RWPE2 (cell line): ENCODE results near the gene CACNA1E.

Source experiments
- ATAC-seq: fragments of 200-7000 bp; cut with Tn5 transposase; 3 replicates; pipeline ENCODE4 v1.9.1; 2021; ENCODE audit warnings: low read depth
- DNase-seq: peaks from one replicate; pipeline ENCODE4 v3.0.0-alpha.2; 2020; ENCODE audit warnings: low spot score
- H3K27ac ChIP-seq: fragments of 450-650 bp; 2 replicates; pipeline ENCODE4 v1.5.1; 2017; ENCODE audit warnings: mild to moderate bottlenecking; ENCODE audit not compliant: poor library complexity, severe bottlenecking
- H3K27me3 ChIP-seq: fragments of 250-450 bp; sonication (Bioruptor Pico); 2 replicates; pipeline ENCODE4 v1.5.1; 2021; ENCODE audit warnings: mild to moderate bottlenecking, moderate library complexity; ENCODE audit not compliant: insufficient read depth, poor library complexity, severe bottlenecking
- H3K36me3 ChIP-seq: fragments of 250-450 bp; sonication (Bioruptor Pico); 2 replicates; pipeline ENCODE4 v1.5.1; 2020; ENCODE audit warnings: low read depth, mild to moderate bottlenecking, moderate library complexity
- H3K4me1 ChIP-seq: fragments of 250-450 bp; sonication (Bioruptor Pico); 2 replicates; pipeline ENCODE4 v1.5.1; 2021; ENCODE audit warnings: mild to moderate bottlenecking, moderate library complexity; ENCODE audit not compliant: insufficient read depth, poor library complexity, severe bottlenecking
- H3K4me3 ChIP-seq: fragments of 250-450 bp; sonication (Bioruptor Pico); 2 replicates; pipeline ENCODE4 v1.5.1; 2021; ENCODE audit warnings: mild to moderate bottlenecking, moderate library complexity; ENCODE audit not compliant: severe bottlenecking
- H3K9me3 ChIP-seq: fragments of 250-450 bp; sonication (Bioruptor Pico); 2 replicates; pipeline ENCODE4 v1.5.1; 2021; ENCODE audit warnings: mild to moderate bottlenecking, moderate library complexity; ENCODE audit not compliant: severe bottlenecking
- CTCF ChIP-seq: fragments of 450-650 bp; IDR thresholded peaks from one replicate; pipeline ENCODE4 v1.5.1; 2017; ENCODE audit warnings: mild to moderate bottlenecking, moderate library complexity; ENCODE audit not compliant: poor library complexity, severe bottlenecking

CACNA1E gene

GRCh38 chr1:181545395-181545794, 62.1 kb downstream of the CACNA1E start:
- H3K36me3 ChIP-seq: no peaks in the 10 kb centered on the region
- TF ChIP-seq CTCF: no peak
- ATAC-seq (no peak), DNase-seq (no peak)
- H3K4me1 ChIP-seq: peaks cover 6% of the 10 kb centered on the region
- H3K27ac ChIP-seq: no peak overlapping the region
- no peaks in the 10 kb centered on the region for H3K27me3 ChIP-seq
- no peaks in the 10 kb centered on the region for H3K9me3 ChIP-seq
- no peak overlapping the region for H3K4me3 ChIP-seq

- no peak for TF ChIP-seq CTCF
- H3K4me1 ChIP-seq: no peaks in the 10 kb centered on the region
- no peaks in the 10 kb centered on the region for H3K27me3 ChIP-seq
- no peaks in the 10 kb centered on the region for H3K36me3 ChIP-seq
- DNase-seq (no peak), ATAC-seq (no peak)
- no peaks in the 10 kb centered on the region for H3K9me3 ChIP-seq
- no peak overlapping the region for H3K27ac ChIP-seq
- no peak overlapping the region for H3K4me3 ChIP-seq
These were observed 65.2 kb downstream of the CACNA1E start for GRCh38 chr1:181548497-181548896.

GRCh38 chr1:181551249-181551648, 67.9 kb downstream of the CACNA1E start:
- no peaks in the 10 kb centered on the region for H3K4me1 ChIP-seq

GRCh38 chr1:181551754-181552153, 68.4 kb downstream of the CACNA1E start:
- DNase-seq (no peak), ATAC-seq (no peak)
- H3K36me3 ChIP-seq: no peaks in the 10 kb centered on the region
- H3K4me1 ChIP-seq: no peaks in the 10 kb centered on the region
- H3K9me3 ChIP-seq: no peaks in the 10 kb centered on the region
- no peak for TF ChIP-seq CTCF
- no peak overlapping the region for H3K27ac ChIP-seq
- H3K27me3 ChIP-seq: no peaks in the 10 kb centered on the region
- H3K4me3 ChIP-seq: no peak overlapping the region

More at GRCh38 chr1:181551249-181551648, 67.9 kb downstream of the CACNA1E start:
- TF ChIP-seq CTCF: no peak
- Histone ChIP-seq H3K36me3 (no peaks in the 10 kb centered on the region), H3K4me3 (no peak overlapping the region), H3K27ac (no peak overlapping the region), H3K27me3 (no peaks in the 10 kb centered on the region), H3K9me3 (no peaks in the 10 kb centered on the region)
- ATAC-seq: no peak
- DNase-seq: no peak

- no peaks in the 10 kb centered on the region for H3K9me3 ChIP-seq
- H3K4me3 ChIP-seq: no peak overlapping the region
- ATAC-seq (no peak), DNase-seq (no peak)
- no peak for TF ChIP-seq CTCF
- no peak overlapping the region for H3K27ac ChIP-seq
- H3K36me3 ChIP-seq: no peaks in the 10 kb centered on the region
- no peaks in the 10 kb centered on the region for H3K27me3 ChIP-seq
- no peaks in the 10 kb centered on the region for H3K4me1 ChIP-seq
These were observed 71.1 kb downstream of the CACNA1E start for GRCh38 chr1:181554465-181554864.
